Breast epithelium (tissue), 3 donors: ENCODE measurements around the gene CEP131.

Experiments
- POLR2A ChIP-seq: fragments of 450-650 bp; IDR thresholded peaks from one replicate; pipeline ENCODE4 v1.6.1; 2016; ENCODE audit warnings: antibody characterized with exemption, mild to moderate bottlenecking, moderate library complexity
- TF ChIP-seq, protein P1 (sequence below), 3 donors: fragments of 450-650 bp; IDR thresholded peaks; one replicate each; pipeline ENCODE4 v1.5.1; 2016 to 2017; ENCODE audit warnings: antibody characterized with exemption in 3 of 3, mild to moderate bottlenecking in 3 of 3, moderate library complexity in 3 of 3

GRCh38 chr17:81194225-81194760 is 28.5 kb downstream of the CEP131 start:
- TF ChIP-seq, protein P1, sequence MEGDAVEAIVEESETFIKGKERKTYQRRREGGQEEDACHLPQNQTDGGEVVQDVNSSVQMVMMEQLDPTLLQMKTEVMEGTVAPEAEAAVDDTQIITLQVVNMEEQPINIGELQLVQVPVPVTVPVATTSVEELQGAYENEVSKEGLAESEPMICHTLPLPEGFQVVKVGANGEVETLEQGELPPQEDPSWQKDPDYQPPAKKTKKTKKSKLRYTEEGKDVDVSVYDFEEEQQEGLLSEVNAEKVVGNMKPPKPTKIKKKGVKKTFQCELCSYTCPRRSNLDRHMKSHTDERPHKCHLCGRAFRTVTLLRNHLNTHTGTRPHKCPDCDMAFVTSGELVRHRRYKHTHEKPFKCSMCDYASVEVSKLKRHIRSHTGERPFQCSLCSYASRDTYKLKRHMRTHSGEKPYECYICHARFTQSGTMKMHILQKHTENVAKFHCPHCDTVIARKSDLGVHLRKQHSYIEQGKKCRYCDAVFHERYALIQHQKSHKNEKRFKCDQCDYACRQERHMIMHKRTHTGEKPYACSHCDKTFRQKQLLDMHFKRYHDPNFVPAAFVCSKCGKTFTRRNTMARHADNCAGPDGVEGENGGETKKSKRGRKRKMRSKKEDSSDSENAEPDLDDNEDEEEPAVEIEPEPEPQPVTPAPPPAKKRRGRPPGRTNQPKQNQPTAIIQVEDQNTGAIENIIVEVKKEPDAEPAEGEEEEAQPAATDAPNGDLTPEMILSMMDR (IDR thresholded peaks at IDR 0.05), result no peak
- TF ChIP-seq POLR2A, result no peak
